MM.1S (cell line): ENCODE data around the gene MOGAT3.
"Not testable (repeated sequence)": the region's sequence is repeated elsewhere in the genome, so short reads cannot be mapped to it uniquely, and the experiment has no call there.

Source experiments
- DNase-seq: peaks from one replicate; pipeline ENCODE4 v3.0.0-alpha.2; 2015
- H2AFZ ChIP-seq: fragments of 300-600 bp; sonication (generic); 2 replicates; pipeline ENCODE4 v1.6.0; 2016; ENCODE audit warnings: antibody characterized with exemption, low read length
- H3F3A ChIP-seq: fragments of 300-600 bp; sonication (generic); 2 replicates; pipeline ENCODE4 v1.6.1; 2016; ENCODE audit warnings: mild to moderate bottlenecking, antibody characterized with exemption, low read length, moderate library complexity, mixed read lengths; ENCODE audit not compliant: insufficient read depth
- H3K27ac ChIP-seq: fragments of 300-600 bp; sonication (generic); 2 replicates; pipeline ENCODE4 v1.5.1; 2016; ENCODE audit warnings: mild to moderate bottlenecking, low read length
- H3K27me3 ChIP-seq: fragments of 300-600 bp; sonication (generic); replicated peaks from 2 replicates; pipeline ENCODE4 v1.6.0; 2016; ENCODE audit warnings: low read length; ENCODE audit not compliant: insufficient read depth
- H3K36me3 ChIP-seq: fragments of 300-600 bp; sonication (generic); replicated peaks from 2 replicates; pipeline ENCODE4 v1.6.1; 2016; ENCODE audit warnings: mild to moderate bottlenecking, low read length, mixed read lengths; ENCODE audit not compliant: insufficient read depth
- H3K4me1 ChIP-seq: fragments of 300-600 bp; sonication (generic); 2 replicates; pipeline ENCODE4 v1.6.1; 2016; ENCODE audit warnings: low read length, mixed read lengths
- H3K4me2 ChIP-seq: fragments of 300-600 bp; sonication (generic); 2 replicates; pipeline ENCODE4 v1.6.0; 2016; ENCODE audit warnings: low read depth, low read length
- H3K4me3 ChIP-seq: fragments of 300-600 bp; sonication (generic); 2 replicates; pipeline ENCODE4 v1.5.1; 2016; ENCODE audit warnings: low read length, mixed read lengths
- H3K79me2 ChIP-seq: fragments of 300-600 bp; sonication (generic); 2 replicates; pipeline ENCODE4 v1.6.1; 2016; ENCODE audit warnings: mixed run types, low read length, mixed read lengths
- H3K9ac ChIP-seq: fragments of 300-600 bp; sonication (generic); 2 replicates; pipeline ENCODE4 v1.6.1; 2016; ENCODE audit warnings: low read length, mixed read lengths
- H3K9me2 ChIP-seq: fragments of 300-600 bp; sonication (generic); replicated peaks from 2 replicates; pipeline ENCODE4 v1.6.1; 2016; ENCODE audit warnings: mild to moderate bottlenecking, low read length, mixed read lengths; ENCODE audit not compliant: insufficient read depth
- H3K9me3 ChIP-seq: fragments of 300-600 bp; sonication (generic); replicated peaks from 2 replicates; pipeline ENCODE4 v1.6.1; 2016; ENCODE audit warnings: mild to moderate bottlenecking, low read length, mixed read lengths; ENCODE audit not compliant: insufficient read depth
- H4K20me1 ChIP-seq: fragments of 300-600 bp; sonication (generic); 2 replicates; pipeline ENCODE4 v1.6.1; 2016; ENCODE audit warnings: mild to moderate bottlenecking, low read length, moderate library complexity, mixed read lengths; ENCODE audit not compliant: insufficient read depth
- EZH2 ChIP-seq: fragments of 300-600 bp; sonication (generic); optimal IDR thresholded peaks from 2 replicates; pipeline ENCODE3; 2017; ENCODE audit warnings: low read depth, mild to moderate bottlenecking, antibody characterized with exemption, low read length, mixed read lengths
- EZH2phosphoT487 ChIP-seq: fragments of 300-600 bp; sonication (generic); IDR thresholded peaks from 2 replicates; pipeline ENCODE4 v1.6.1; 2018; ENCODE audit warnings: antibody characterized with exemption, low read length
- TF ChIP-seq, protein P1 (sequence below): fragments of 300-600 bp; sonication (generic); IDR thresholded peaks from 2 replicates; pipeline ENCODE4 v1.5.1; 2016; ENCODE audit warnings: antibody characterized with exemption, low read length, mixed read lengths

MOGAT3 gene

DNA sequence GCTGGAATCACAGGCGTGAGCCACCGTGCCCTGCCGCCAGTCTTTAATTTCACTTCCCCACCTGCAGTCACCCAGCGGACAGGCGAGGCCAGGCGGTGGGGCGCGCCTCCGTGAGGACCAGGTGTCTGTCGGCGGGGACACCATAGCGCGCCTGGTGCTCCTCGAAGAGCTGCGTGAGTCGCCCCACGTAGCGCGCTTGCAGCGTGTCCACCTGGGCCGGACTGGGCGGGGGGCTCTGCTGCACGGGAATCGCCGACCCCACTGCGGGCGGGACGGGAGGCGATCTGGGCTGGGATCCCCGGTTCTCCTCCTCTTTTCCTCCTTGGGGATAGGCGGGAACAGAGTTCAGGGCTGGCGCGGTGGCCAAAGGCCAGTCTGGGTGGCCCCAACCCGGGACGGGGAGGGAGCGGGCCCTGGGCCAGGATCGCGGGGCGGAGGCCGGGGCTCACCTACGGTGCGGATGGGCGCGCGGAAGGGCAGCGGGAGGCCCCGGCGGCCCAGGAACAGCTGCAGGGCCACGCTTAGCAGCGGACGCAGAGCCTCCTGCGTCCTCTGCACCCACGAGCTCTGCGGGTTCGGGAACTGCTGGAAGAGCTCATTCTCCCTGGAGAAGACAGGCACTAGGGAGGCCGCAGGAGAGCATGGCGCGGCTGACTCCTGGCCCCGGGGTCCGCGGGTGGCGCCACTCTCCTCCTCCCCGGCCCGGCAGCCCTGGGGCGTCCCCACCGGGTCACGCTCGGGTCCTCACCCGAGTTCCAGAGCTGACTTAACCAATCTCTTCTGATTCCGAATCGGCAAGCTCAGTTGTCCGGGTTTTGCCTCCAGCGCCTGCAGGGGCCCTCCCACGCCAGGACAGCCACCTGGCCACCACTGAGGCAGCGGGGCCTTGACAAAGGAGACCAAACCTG lies 1.1 kb upstream of the MOGAT3 start:
- H2AFZ ChIP-seq: no peak overlapping the region
- no peaks in the 10 kb centered on the region for H3K79me2 ChIP-seq
- no peaks in the 10 kb centered on the region for H4K20me1 ChIP-seq
- TF ChIP-seq, protein P1, sequence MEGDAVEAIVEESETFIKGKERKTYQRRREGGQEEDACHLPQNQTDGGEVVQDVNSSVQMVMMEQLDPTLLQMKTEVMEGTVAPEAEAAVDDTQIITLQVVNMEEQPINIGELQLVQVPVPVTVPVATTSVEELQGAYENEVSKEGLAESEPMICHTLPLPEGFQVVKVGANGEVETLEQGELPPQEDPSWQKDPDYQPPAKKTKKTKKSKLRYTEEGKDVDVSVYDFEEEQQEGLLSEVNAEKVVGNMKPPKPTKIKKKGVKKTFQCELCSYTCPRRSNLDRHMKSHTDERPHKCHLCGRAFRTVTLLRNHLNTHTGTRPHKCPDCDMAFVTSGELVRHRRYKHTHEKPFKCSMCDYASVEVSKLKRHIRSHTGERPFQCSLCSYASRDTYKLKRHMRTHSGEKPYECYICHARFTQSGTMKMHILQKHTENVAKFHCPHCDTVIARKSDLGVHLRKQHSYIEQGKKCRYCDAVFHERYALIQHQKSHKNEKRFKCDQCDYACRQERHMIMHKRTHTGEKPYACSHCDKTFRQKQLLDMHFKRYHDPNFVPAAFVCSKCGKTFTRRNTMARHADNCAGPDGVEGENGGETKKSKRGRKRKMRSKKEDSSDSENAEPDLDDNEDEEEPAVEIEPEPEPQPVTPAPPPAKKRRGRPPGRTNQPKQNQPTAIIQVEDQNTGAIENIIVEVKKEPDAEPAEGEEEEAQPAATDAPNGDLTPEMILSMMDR: no peak
- TF ChIP-seq EZH2phosphoT487 (no peak), EZH2 (no peak)
- H3K4me1 ChIP-seq: no peaks in the 10 kb centered on the region
- H3K27ac ChIP-seq: no peak overlapping the region
- no peak overlapping the region for H3K4me3 ChIP-seq
- peaks cover 60% of the 10 kb centered on the region for H3K27me3 ChIP-seq
- H3K36me3 ChIP-seq: no peaks in the 10 kb centered on the region
- H3K9me3 ChIP-seq: no peaks in the 10 kb centered on the region
- H3K9ac ChIP-seq: no peak overlapping the region
- H3F3A ChIP-seq: no peaks in the 10 kb centered on the region
- H3K9me2 ChIP-seq: no peaks in the 10 kb centered on the region
- no peak for DNase-seq
- no peak overlapping the region for H3K4me2 ChIP-seq

DNA sequence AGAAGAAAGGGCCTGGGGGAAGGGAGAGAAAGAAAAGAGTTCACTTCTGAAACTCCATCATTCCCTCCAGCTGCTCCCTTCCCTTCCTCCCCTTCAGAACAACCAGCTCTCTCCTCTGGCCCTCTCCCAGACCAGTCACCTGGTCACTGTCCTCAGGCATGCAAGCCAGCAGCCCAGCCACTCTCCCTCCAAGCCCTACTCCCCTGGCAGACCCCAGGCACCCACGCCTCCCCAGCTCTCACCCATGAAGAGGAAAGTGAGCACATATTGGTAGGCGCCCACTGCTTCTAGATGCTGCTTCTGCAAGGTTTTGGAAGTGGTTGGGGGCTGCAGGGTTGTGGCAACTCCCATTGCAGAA lies 353 bp downstream of the MOGAT3 start:
- H3K4me3 ChIP-seq: no peak overlapping the region
- TF ChIP-seq, protein P1: no peak
- TF ChIP-seq EZH2phosphoT487 (no peak), EZH2 (no peak)
- DNase-seq: no peak
- H3F3A ChIP-seq: no peaks in the 10 kb centered on the region
- peaks cover 72% of the 10 kb centered on the region for H3K27me3 ChIP-seq
- H3K9me3 ChIP-seq: no peaks in the 10 kb centered on the region
- no peak overlapping the region for H2AFZ ChIP-seq
- H3K4me2 ChIP-seq: no peak overlapping the region
- no peak overlapping the region for H3K27ac ChIP-seq
- H3K4me1 ChIP-seq: no peaks in the 10 kb centered on the region
- H3K9ac ChIP-seq: no peak overlapping the region
- no peaks in the 10 kb centered on the region for H3K9me2 ChIP-seq
- H3K36me3 ChIP-seq: no peaks in the 10 kb centered on the region
- no peaks in the 10 kb centered on the region for H3K79me2 ChIP-seq
- no peaks in the 10 kb centered on the region for H4K20me1 ChIP-seq

DNA sequence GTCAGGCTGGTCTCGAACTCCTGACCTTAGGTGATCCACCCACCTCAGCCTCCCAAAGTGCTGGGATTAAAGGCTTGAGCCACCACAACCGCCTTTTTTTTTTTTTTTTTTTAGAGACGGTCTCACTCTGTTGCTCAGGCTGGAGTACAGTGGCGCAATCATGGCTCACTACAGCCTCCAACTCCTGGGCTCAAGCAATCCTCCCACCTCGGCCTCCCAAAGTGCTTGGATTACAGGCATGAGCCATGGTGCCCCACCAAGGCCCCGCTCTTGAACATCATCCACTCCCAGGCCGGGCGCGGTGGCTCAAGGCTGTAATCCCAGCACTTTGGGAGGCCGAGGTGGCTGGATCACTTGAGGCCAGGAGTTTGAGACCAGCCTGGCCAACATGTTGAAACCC lies 1.3 kb downstream of the MOGAT3 start:
- DNase-seq, H4K20me1 ChIP-seq, H3K9me2 ChIP-seq, H3K9me3 ChIP-seq, H3F3A ChIP-seq, H3K4me1 ChIP-seq, H3K36me3 ChIP-seq, H3K4me2 ChIP-seq, H3K4me3 ChIP-seq, H2AFZ ChIP-seq, H3K9ac ChIP-seq, H3K79me2 ChIP-seq, H3K27ac ChIP-seq: not testable (repeated sequence)
- H3K27me3 ChIP-seq: peaks cover 81% of the 10 kb centered on the region

DNA sequence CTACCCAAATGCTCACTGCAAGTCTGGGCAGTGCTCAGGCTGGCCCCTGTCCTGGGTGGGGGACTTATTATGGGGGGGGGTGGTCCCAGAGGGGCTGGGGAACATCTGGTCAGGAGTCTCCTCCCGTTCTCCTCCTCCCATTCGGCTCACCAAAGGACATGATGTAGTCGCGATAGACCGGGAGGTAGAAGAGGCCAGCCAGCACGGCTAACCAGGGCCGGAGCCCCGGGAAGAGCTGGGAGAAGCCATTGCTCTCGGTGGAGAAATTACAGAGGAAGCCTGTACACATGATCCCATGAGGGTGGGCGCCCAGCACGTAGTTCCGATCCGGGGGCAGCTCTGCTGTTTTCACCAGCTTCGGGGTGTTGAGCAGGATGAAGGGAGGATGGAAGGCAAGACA lies 2.4 kb downstream of the MOGAT3 start:
- Histone ChIP-seq H3K4me1 (no peaks in the 10 kb centered on the region), H3K4me2 (no peak overlapping the region), H3F3A (no peaks in the 10 kb centered on the region), H4K20me1 (no peaks in the 10 kb centered on the region), H3K4me3 (no peak overlapping the region), H3K36me3 (no peaks in the 10 kb centered on the region), H3K9me2 (no peaks in the 10 kb centered on the region), H3K9me3 (no peaks in the 10 kb centered on the region), H3K27me3 (peaks cover 91% of the 10 kb centered on the region), H3K9ac (no peak overlapping the region), H2AFZ (no peak overlapping the region), H3K27ac (no peak overlapping the region), H3K79me2 (no peaks in the 10 kb centered on the region)
- DNase-seq: no peak
- TF ChIP-seq EZH2phosphoT487: no peak
- no peak for TF ChIP-seq EZH2
- TF ChIP-seq, protein P1: no peak
